CD4-positive, CD25-positive, alpha-beta regulatory T cell (primary cell): ENCODE measurements around the gene VWA3A. TPM values are rescaled to one million over a fixed set of nuclear protein-coding genes. Genes with fewer than 3 reads are reported as not detected.
"Not testable (repeated sequence)": the region's sequence is repeated elsewhere in the genome, so short reads cannot be mapped to it uniquely, and the experiment has no call there.

ENCODE experiments used
- ATAC-seq, 2 donors: fragments of 150-1000 bp; cut with Tn5 transposase; one replicate each; pipeline ENCODE4 v1.10.0; 2021; ENCODE audit warnings: low read depth in 2 of 2, moderate number of reproducible peaks in 2 of 2, moderate library complexity in 1 of 2
- DNase-seq, 3 donors: peaks; one replicate each; pipeline versions ENCODE4 v3.0.0 to v3.0.0-alpha.2; 2012 to 2022; ENCODE audit warnings: mixed read lengths in 1 of 3
- H3K27ac ChIP-seq: one replicate; pipeline ENCODE4 v1.7.0; 2013; ENCODE audit warnings: mild to moderate bottlenecking, low read length; ENCODE audit not compliant: insufficient read depth, poor library complexity, severe bottlenecking
- H3K27me3 ChIP-seq: one replicate; pipeline ENCODE4 v1.7.0; 2013; ENCODE audit warnings: low read length; ENCODE audit not compliant: control insufficient read depth, insufficient read depth
- H3K36me3 ChIP-seq: one replicate; pipeline ENCODE4 v1.7.0; 2013; ENCODE audit warnings: mild to moderate bottlenecking, low read length, moderate library complexity; ENCODE audit not compliant: control insufficient read depth, insufficient read depth
- H3K4me1 ChIP-seq: 2 replicates; pipeline ENCODE4 v1.7.0; 2013; ENCODE audit warnings: mild to moderate bottlenecking, low read length; ENCODE audit not compliant: insufficient read depth, control insufficient read depth, poor library complexity, severe bottlenecking
- H3K4me3 ChIP-seq: one replicate; pipeline ENCODE4 v1.7.0; 2013; ENCODE audit warnings: low read depth, mild to moderate bottlenecking, low read length, moderate library complexity
- H3K9me3 ChIP-seq, 2 experiments: 1 replicate in 1 of 2; 2 replicates in 1 of 2; pipeline ENCODE4 v1.7.0; 2013; ENCODE audit warnings: low read length in 2 of 2, mild to moderate bottlenecking in 1 of 2, moderate library complexity in 1 of 2; ENCODE audit not compliant: control insufficient read depth in 2 of 2
- H3K27ac Mint-ChIP-seq, 3 donors: one replicate each; pipeline ENCODE4 v1.8.0; 2020 to 2022; ENCODE audit warnings: mild to moderate bottlenecking in 3 of 3, mixed read lengths in 3 of 3, moderate library complexity in 2 of 3
- H3K27me3 Mint-ChIP-seq: one replicate; pipeline ENCODE4 v1.8.0; 2022; ENCODE audit warnings: mild to moderate bottlenecking, mixed read lengths
- H3K36me3 Mint-ChIP-seq: one replicate; pipeline ENCODE4 v1.8.0; 2020; ENCODE audit warnings: mixed read lengths
- H3K4me1 Mint-ChIP-seq, 4 donors: one replicate each; pipeline ENCODE4 v1.8.0; 2020 to 2022; ENCODE audit warnings: mixed read lengths in 4 of 4, mild to moderate bottlenecking in 1 of 4
- H3K4me3 Mint-ChIP-seq, 4 donors: one replicate each; pipeline ENCODE4 v1.8.0; 2020 to 2022; ENCODE audit warnings: mild to moderate bottlenecking in 4 of 4, mixed read lengths in 4 of 4, moderate library complexity in 3 of 4
- H3K9me3 Mint-ChIP-seq, 7 donors: one replicate each; pipeline ENCODE4 v1.8.0; 2020 to 2022; ENCODE audit warnings: mixed read lengths in 7 of 7, mild to moderate bottlenecking in 3 of 7, moderate library complexity in 2 of 7
- polyA plus RNA-seq, 4 donors: library from polyadenylated mRNA; unstranded; fragments of 300-500 nt; fragmentation: Illumina TruSeq; gene quantifications; one replicate each; pipeline ENCODE4 v1.2.3, GENCODE V29; 2021
- total RNA-seq: library from RNA; stranded (reverse); gene quantifications from one replicate; pipeline ENCODE4 v1.2.3, GENCODE V29; 2022

VWA3A gene
- total and polyA plus RNA-seq, 5 donors from 2014 or later = 0.37 TPM; not detected in 4

DNA sequence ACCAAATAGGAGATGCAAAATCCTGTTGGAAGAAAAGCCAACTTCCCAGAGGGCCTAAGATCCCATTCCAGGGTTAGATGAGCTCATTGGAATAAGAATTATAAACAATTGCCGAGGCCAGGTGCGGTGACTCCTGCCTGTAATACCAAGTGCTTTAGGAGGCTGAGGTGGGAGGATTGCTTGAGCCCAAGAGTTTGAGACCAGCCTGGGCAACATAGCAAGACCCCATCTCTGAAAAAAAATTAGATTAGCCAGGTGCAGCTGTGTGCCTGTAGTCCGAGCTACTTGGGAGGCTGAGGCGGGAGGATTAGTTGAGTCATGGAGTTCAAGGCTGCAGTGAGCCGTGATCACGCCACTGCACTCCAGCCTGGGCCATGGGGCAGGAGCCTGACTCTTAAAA is 52.2 kb downstream of the VWA3A start:
- Mint-ChIP-seq H3K4me1 (no peaks in the 10 kb centered on the region), H3K36me3 (no peaks in the 10 kb centered on the region), H3K4me3 (peak overlapping the region in 1 of 4 donors; percentile 51), H3K27me3 (peaks cover 13% of the 10 kb centered on the region), H3K27ac (no peak overlapping the region), H3K9me3 (peaks cover 0 to 2% (median 0%) of the 10 kb centered on the region in 7 donors)
- Histone ChIP-seq H3K9me3 (no peaks in the 10 kb centered on the region), H3K27me3 (no peaks in the 10 kb centered on the region), H3K27ac (no peak overlapping the region), H3K4me3 (no peak overlapping the region), H3K36me3 (no peaks in the 10 kb centered on the region), H3K4me1 (no peaks in the 10 kb centered on the region)
- DNase-seq (no peak), ATAC-seq (no peak)

DNA sequence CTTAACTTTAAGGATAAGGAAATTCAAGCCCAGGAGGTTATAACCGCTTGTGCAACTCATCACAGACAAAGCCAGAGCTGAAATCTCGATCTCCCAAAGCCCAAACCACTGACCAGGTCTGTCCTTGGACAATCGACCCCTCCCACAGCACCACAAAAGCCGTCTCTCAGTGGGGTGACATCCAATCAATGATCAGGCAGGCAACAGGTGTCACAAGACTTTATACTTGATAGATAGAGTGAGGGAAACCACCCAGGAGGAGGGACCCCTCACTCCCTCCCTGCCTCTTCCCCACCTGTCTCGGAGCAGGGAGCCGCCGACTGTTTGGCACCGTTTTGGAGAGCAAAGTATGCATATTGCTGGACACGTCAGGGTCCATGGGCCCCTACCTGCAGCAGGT is 55.5 kb downstream of the VWA3A start:
- Mint-ChIP-seq H3K9me3 (no peaks in the 10 kb centered on the region), H3K27ac (peak overlapping the region in 1 of 3 donors; percentile 5)

DNA sequence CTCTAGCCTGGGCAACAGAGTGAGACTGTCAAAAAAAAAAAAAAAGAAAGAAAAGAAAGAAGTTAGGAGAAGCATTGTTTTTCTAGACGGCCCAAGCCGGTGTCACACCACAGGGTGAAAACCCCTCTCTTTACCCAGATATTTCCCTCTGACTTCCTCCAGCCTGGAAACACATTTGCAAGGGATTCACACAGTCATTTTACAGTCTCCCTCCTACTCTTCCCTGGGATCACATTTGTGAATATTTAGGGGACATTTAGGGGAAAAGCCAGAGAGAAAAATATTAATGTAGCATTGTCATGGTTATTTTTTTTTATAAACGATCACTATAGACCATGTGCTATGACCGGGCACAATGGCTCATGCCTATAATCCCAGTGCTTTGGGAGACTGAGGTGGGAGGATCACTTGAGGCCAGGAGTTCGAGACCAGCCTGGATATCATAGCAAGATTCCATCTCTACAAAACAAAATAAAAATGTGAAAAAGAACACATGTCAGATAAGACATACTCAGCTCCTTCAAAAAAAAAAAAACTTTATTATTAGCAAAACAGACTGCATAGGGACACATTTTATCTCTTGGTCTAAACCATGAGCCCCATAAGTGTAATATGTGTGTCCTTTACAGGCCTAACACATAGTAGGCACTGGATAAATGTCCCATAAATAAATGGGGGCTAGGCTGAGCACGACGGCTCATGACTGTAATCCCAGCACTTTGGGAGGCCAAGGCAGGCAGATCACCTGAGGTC is 59.1 kb downstream of the VWA3A start:
- H3K27me3 ChIP-seq = no peaks in the 10 kb centered on the region
- no peaks in the 10 kb centered on the region for H3K4me1 ChIP-seq
- Mint-ChIP-seq H3K36me3 (no peaks in the 10 kb centered on the region), H3K27ac (no peak overlapping the region), H3K4me3 (no peak overlapping the region), H3K27me3 (peaks cover 5% of the 10 kb centered on the region), H3K9me3 (no peaks in the 10 kb centered on the region), H3K4me1 (no peaks in the 10 kb centered on the region)
- no peak for ATAC-seq
- no peaks in the 10 kb centered on the region for H3K9me3 ChIP-seq
- no peak overlapping the region for H3K27ac ChIP-seq
- H3K36me3 ChIP-seq = no peaks in the 10 kb centered on the region
- no peak overlapping the region for H3K4me3 ChIP-seq
- no peak for DNase-seq

More for the DNA sequence above, 55.5 kb downstream of the VWA3A start:
- Mint-ChIP-seq H3K27me3 (peaks cover 8% of the 10 kb centered on the region), H3K36me3 (no peaks in the 10 kb centered on the region), H3K4me3 (no peak overlapping the region), H3K4me1 (no peaks in the 10 kb centered on the region)
- Histone ChIP-seq H3K27ac (no peak overlapping the region), H3K9me3 (no peaks in the 10 kb centered on the region), H3K27me3 (no peaks in the 10 kb centered on the region), H3K36me3 (no peaks in the 10 kb centered on the region), H3K4me1 (no peaks in the 10 kb centered on the region), H3K4me3 (no peak overlapping the region)
- no peak for DNase-seq
- no peak for ATAC-seq

DNA sequence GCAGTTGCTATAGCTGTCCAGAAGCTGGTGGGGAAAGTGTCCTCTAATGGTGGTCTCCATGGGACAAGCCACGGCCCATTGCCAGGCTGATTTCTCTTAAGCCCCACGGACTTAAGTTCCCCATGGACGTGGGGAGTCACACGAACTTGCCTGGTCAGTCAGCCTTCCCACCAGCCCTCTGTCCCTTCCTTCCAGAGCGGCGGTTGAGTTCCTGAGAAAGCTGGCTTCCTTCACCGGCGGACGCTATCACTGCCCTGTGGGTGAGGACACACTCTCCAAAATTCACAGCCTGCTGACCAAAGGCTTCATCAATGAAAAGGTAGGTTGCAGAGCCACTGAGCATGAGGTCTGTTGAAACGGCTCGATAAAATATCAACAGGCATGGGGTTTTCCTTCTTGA is 60.0 kb downstream of the VWA3A start:
- Mint-ChIP-seq H3K9me3 (no peaks in the 10 kb centered on the region), H3K4me1 (no peaks in the 10 kb centered on the region), H3K27me3 (peaks cover 5% of the 10 kb centered on the region), H3K36me3 (no peaks in the 10 kb centered on the region), H3K4me3 (no peak overlapping the region), H3K27ac (no peak overlapping the region)
- Histone ChIP-seq H3K4me3 (no peak overlapping the region), H3K36me3 (no peaks in the 10 kb centered on the region), H3K27me3 (no peaks in the 10 kb centered on the region), H3K27ac (no peak overlapping the region), H3K9me3 (no peaks in the 10 kb centered on the region), H3K4me1 (no peaks in the 10 kb centered on the region)
- ATAC-seq = no peak
- DNase-seq = no peak

DNA sequence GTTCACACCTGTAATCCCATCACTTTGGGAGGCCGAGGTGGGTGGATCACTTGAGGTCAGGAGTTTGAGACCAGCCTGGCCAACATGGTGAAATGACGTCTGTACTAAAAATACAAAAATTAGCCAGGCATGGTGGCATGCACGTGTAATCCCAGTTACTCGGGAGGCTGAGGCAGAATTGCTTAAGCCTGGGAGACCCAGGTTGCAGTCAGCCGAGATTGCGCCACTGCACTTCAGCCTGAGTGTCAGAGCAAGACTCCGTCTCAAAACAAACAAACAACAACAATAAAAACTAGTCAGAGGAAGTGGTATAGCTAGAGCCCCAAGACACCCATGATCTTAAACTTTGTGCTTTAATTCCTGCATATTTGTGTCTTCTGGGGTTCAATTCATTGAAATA is 60.7 kb downstream of the VWA3A start:
- H3K4me1 ChIP-seq, H3K36me3 Mint-ChIP-seq: not testable (repeated sequence)

DNA sequence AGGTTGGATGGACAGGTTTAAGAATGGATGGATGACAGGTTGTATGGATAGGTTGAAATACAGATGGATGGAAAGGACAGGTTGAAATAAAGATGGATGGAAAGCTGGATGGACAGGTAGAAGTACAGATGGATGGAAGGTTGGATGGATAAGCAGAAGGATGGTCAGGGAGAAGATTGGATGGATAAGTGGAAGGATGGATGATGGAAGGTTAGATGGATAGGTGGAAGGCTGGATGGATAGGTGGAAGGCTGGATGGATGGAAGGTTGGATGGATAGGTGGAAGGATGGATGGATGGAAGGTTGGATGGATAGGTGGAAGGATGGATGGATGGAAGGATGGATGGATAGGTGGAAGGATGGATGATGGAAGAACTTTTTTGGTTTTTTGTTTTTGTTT is 69.1 kb downstream of the VWA3A start:
- peaks cover 18% of the 10 kb centered on the region for H3K27me3 ChIP-seq
- H3K27me3 Mint-ChIP-seq = peaks cover 29% of the 10 kb centered on the region
- H3K36me3 ChIP-seq = no peaks in the 10 kb centered on the region
- peaks cover 5% of the 10 kb centered on the region for H3K36me3 Mint-ChIP-seq
- no peak for DNase-seq
- ATAC-seq = no peak
- H3K27ac Mint-ChIP-seq = peak overlapping the region in 1 of 3 donors; percentile 50
- no peak overlapping the region for H3K27ac ChIP-seq
- H3K4me3 ChIP-seq = no peak overlapping the region
- H3K4me1 Mint-ChIP-seq = peaks cover 0 to 12% (median 5%) of the 10 kb centered on the region in 4 donors
- peak overlapping the region in 2 of 4 donors; percentile 20 to 44 for H3K4me3 Mint-ChIP-seq
- H3K9me3 ChIP-seq = no peaks in the 10 kb centered on the region
- H3K9me3 Mint-ChIP-seq = peaks cover 0 to 5% (median 0%) of the 10 kb centered on the region in 7 donors
- H3K4me1 ChIP-seq = peaks cover 10% of the 10 kb centered on the region

More for the DNA sequence above, 60.7 kb downstream of the VWA3A start:
- not testable (repeated sequence) for H3K9me3 Mint-ChIP-seq, H3K27ac Mint-ChIP-seq, H3K27ac ChIP-seq, DNase-seq, H3K9me3 ChIP-seq, ATAC-seq, H3K4me3 ChIP-seq, H3K36me3 ChIP-seq, H3K4me1 Mint-ChIP-seq, H3K27me3 Mint-ChIP-seq, H3K27me3 ChIP-seq, H3K4me3 Mint-ChIP-seq

DNA sequence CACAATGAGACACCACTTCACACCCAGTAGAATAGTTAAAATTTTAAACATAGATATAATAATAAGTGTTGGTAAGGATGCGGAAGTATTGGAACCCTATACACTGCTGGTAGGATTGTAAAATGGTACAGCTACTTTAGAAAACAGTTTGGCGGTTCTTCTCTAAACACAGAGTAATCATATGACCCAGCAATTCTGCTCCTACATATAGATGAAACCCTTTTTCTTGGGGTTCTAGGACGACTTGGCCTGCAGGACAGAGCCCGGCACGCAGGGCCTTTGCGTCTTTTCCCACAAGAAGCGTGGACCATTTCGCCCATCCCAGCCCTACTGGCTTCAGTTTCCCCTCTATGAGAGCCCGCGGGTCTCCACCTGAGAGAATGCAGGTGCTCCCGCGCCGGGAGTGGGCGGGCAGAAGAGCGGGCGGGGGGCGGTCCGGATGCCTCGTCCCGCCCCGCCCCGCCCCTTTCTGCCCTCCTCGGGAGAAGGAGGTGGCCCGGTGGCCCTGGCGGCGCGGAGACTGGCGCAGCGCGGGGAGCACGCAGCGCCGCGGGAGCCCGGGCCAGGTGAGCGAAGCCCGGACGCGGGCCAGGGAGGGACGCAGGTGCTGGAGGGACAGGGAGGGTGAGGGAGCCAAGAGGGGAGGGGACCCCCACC is 69.8 kb downstream of the VWA3A start, which contains the start of gene SDR42E2:
Gene SDR42E2, plus strand, starts transcription at position 508 of the 657 bp plus-strand sequence. CDS start 3,077 bp downstream, outside the sequence.
- Mint-ChIP-seq H3K4me3 (peak within 1 kb of the TSS in 3 of 4 donors; percentile 18 to 78 (median 62)), H3K36me3 (peaks cover 5% of the 10 kb centered on the region), H3K27me3 (peaks cover 29% of the 10 kb centered on the region), H3K27ac (no peak within 1 kb of the TSS), H3K9me3 (peaks cover 0 to 5% (median 0%) of the 10 kb centered on the region in 7 donors), H3K4me1 (peaks cover 0 to 12% (median 5%) of the 10 kb centered on the region in 4 donors)
- Histone ChIP-seq H3K27me3 (peaks cover 18% of the 10 kb centered on the region), H3K4me1 (peaks cover 10% of the 10 kb centered on the region), H3K36me3 (no peaks in the 10 kb centered on the region), H3K9me3 (no peaks in the 10 kb centered on the region), H3K4me3 (no peak within 1 kb of the TSS), H3K27ac (no peak within 1 kb of the TSS)
- DNase-seq (peak; percentile 26 to 51 (median 35)), ATAC-seq (peak; percentile 67 to 79)
